Stimulated activated CD4-positive, alpha-beta T cell treated with anti-CD3 and anti-CD28 coated beads, Interleukin-12 subunit alpha, Interleukin-12 subunit beta, amount 100 ng/mL, for 24 hours (primary cell): Measurements from ENCODE around the gene ST8SIA5.

Source experiments
- DNase-seq, 2 experiments: peaks; one replicate each; pipeline ENCODE4 v3.0.0-alpha.2; 2020; ENCODE audit warnings: low read depth in 2 of 2

Gene ST8SIA5

GRCh38 chr18:46629361-46629760 is 127.5 kb downstream of the ST8SIA5 start:
- no peak for DNase-seq

GRCh38 chr18:46628206-46628605 is 128.6 kb downstream of the ST8SIA5 start:
- DNase-seq: no peak

- no peak for DNase-seq
Measured at GRCh38 chr18:46627136-46627535, 129.7 kb downstream of the ST8SIA5 start.

GRCh38 chr18:46625069-46625468 is 131.8 kb downstream of the ST8SIA5 start:
- DNase-seq: no peak

- DNase-seq: no peak
Measured at GRCh38 chr18:46624127-46624526, 132.7 kb downstream of the ST8SIA5 start.

- peak in 1 of 2 experiments; percentile 15 for DNase-seq
Measured at GRCh38 chr18:46623541-46623940, 133.3 kb downstream of the ST8SIA5 start.

GRCh38 chr18:46622999-46623398 is 133.9 kb downstream of the ST8SIA5 start:
- DNase-seq: no peak

GRCh38 chr18:46622451-46622850 is 134.4 kb downstream of the ST8SIA5 start:
- no peak for DNase-seq

GRCh38 chr18:46621871-46622270 is 135.0 kb downstream of the ST8SIA5 start:
- DNase-seq: no peak

GRCh38 chr18:46621111-46621766 is 135.6 kb downstream of the ST8SIA5 start:
- no peak for DNase-seq

- no peak for DNase-seq
Measured at GRCh38 chr18:46619559-46619958, 137.3 kb downstream of the ST8SIA5 start.
